MM.1S (cell line): Measurements from ENCODE around the gene USO1.

Source experiments
- CTCF ChIP-seq: fragments of 300-600 bp; sonication (generic); IDR thresholded peaks from 2 replicates; pipeline ENCODE4 v1.5.1; 2016; ENCODE audit warnings: antibody characterized with exemption, low read length, mixed read lengths
- EZH2 ChIP-seq: fragments of 300-600 bp; sonication (generic); optimal IDR thresholded peaks from 2 replicates; pipeline ENCODE3; 2017; ENCODE audit warnings: low read depth, mild to moderate bottlenecking, antibody characterized with exemption, low read length, mixed read lengths

GRCh38 chr4:75735525-75735924 is 11.1 kb downstream of the USO1 start:
- TF ChIP-seq CTCF (no peak), EZH2 (no peak)
